PC-3 (cell line): ENCODE results near the gene PIGU. TPM values are rescaled to one million over a fixed set of nuclear protein-coding genes. Genes with fewer than 3 reads are reported as not detected.

Source experiments
- ATAC-seq: fragments of 200-7000 bp; cut with Tn5 transposase; 2 replicates; pipeline ENCODE4 v1.9.1; 2020; ENCODE audit warnings: mild to moderate bottlenecking, moderate library complexity
- BruUV-seq: library from RNA; stranded (reverse); fragments of 400-500 nt; replicated peaks from 2 replicates; lab custom pipeline; 2021; lab: Mats Ljungman, UMichigan
- CTCF ChIA-PET: fragments of 300-600 bp; sonication (Branson Sonifier 250); formaldehyde crosslinking; loops from one replicate; lab custom pipeline; 2022; ENCODE audit warnings: antibody characterized with exemption; lab: Charles Lee
- POLR2A ChIA-PET: fragments of 300-600 bp; sonication (Branson Sonifier 250); formaldehyde crosslinking; loops from one replicate; lab custom pipeline; 2022; ENCODE audit warnings: antibody characterized with exemption; ENCODE audit not compliant: unreplicated experiment; lab: Charles Lee
- DNase-seq: peaks from one replicate; pipeline ENCODE4 v3.0.0-alpha.2; 2015
- H2AFZ ChIP-seq: fragments of 300-600 bp; sonication (generic); 2 replicates; pipeline ENCODE4 v1.6.0; 2016; ENCODE audit warnings: antibody characterized with exemption, low read length
- H3F3A ChIP-seq: fragments of 300-600 bp; sonication (generic); one replicate; pipeline ENCODE4 v1.6.0; 2017; ENCODE audit warnings: antibody characterized with exemption, low read length, control low read depth, mild to moderate bottlenecking; ENCODE audit not compliant: unreplicated experiment
- H3K27ac ChIP-seq: fragments of 300-600 bp; sonication (generic); 2 replicates; pipeline ENCODE4 v1.5.1; 2016; ENCODE audit warnings: mild to moderate bottlenecking, low read length
- H3K27me3 ChIP-seq: fragments of 300-600 bp; sonication (generic); 2 replicates; pipeline ENCODE4 v1.6.1; 2016; ENCODE audit warnings: low read length, mixed read lengths
- H3K36me3 ChIP-seq: fragments of 300-600 bp; sonication (generic); 2 replicates; pipeline ENCODE4 v1.6.1; 2016; ENCODE audit warnings: low read depth, mixed run types, low read length, mixed read lengths
- H3K4me1 ChIP-seq: fragments of 300-600 bp; sonication (generic); 2 replicates; pipeline ENCODE4 v1.5.1; 2016; ENCODE audit warnings: low read length; ENCODE audit not compliant: insufficient read depth
- H3K4me2 ChIP-seq: fragments of 300-600 bp; sonication (generic); 2 replicates; pipeline ENCODE4 v1.6.0; 2016; ENCODE audit warnings: low read length
- H3K4me3 ChIP-seq: fragments of 300-600 bp; sonication (generic); 2 replicates; pipeline ENCODE4 v1.5.1; 2016; ENCODE audit warnings: mild to moderate bottlenecking, low read length, mixed read lengths
- H3K79me2 ChIP-seq: fragments of 300-600 bp; sonication (generic); 2 replicates; pipeline ENCODE4 v1.6.1; 2017; ENCODE audit warnings: low read length, mixed read lengths
- H3K9ac ChIP-seq: fragments of 300-600 bp; sonication (generic); 2 replicates; pipeline ENCODE4 v1.6.0; 2016; ENCODE audit warnings: mild to moderate bottlenecking, low read length
- H3K9me2 ChIP-seq: fragments of 300-600 bp; sonication (generic); replicated peaks from 2 replicates; pipeline ENCODE4 v1.6.1; 2016; ENCODE audit warnings: mixed run types, low read length, mixed read lengths
- H3K9me3 ChIP-seq: fragments of 300-600 bp; sonication (generic); 2 replicates; pipeline ENCODE4 v1.6.1; 2016; ENCODE audit warnings: low read length, mixed read lengths
- H4K20me1 ChIP-seq: fragments of 300-600 bp; sonication (generic); 2 replicates; pipeline ENCODE4 v1.6.1; 2016; ENCODE audit warnings: low read length, mixed read lengths
- EZH2 ChIP-seq: fragments of 300-600 bp; sonication (generic); IDR thresholded peaks from one replicate; pipeline ENCODE4 v1.6.1; 2017; ENCODE audit warnings: antibody characterized with exemption, mild to moderate bottlenecking, low read length; ENCODE audit not compliant: unreplicated experiment
- EZH2phosphoT487 ChIP-seq: fragments of 300-600 bp; sonication (generic); IDR thresholded peaks from 2 replicates; pipeline ENCODE4 v1.6.1; 2018; ENCODE audit warnings: mild to moderate bottlenecking, antibody characterized with exemption, low read length, borderline replicate concordance
- intact Hi-C: fragments of 100-400 bp; cut with micrococcal nuclease; formaldehyde crosslinking; loops from 2 replicates; pipeline ENCODE4 v1.9.0; 2023
- total RNA-seq: library from RNA; depleted of rRNA; stranded (reverse); fragments of >200 nt; gene quantifications from 2 replicates; pipeline ENCODE4 v1.2.3, GENCODE V29; 2014
- TF ChIP-seq, protein P1 (sequence below): fragments of 300-600 bp; sonication (generic); conservative IDR thresholded peaks from 2 replicates; pipeline ENCODE4 v1.5.1; 2017; ENCODE audit warnings: antibody characterized with exemption, low read depth, mild to moderate bottlenecking, low read length

PIGU gene
- total RNA-seq, 1 experiment from 2014 or later = 24.5 TPM

DNA sequence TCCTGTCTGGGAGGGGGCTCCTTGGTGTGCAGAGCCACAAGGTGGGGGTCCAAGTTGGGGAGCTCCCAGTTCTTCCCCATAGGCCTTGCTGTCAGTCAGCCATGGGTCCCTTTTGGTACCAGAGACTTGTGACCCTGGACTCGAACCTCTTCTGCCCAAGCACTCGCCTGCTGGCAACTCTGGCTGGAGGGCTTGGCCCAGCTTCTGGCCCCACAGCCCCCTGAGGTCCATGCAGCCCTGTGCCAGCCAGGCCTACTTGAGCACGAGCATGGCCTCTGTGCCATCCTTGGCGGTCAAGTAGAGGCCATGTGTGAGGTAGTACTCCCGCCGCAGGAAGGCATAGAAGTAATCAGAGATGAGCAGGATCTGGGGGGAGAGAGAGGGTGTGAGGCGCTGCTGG lies 116.3 kb downstream of the PIGU start:
- Histone ChIP-seq H3K9me2 (no peaks in the 10 kb centered on the region), H3F3A (no peaks in the 10 kb centered on the region), H3K4me3 (no peak overlapping the region), H3K79me2 (no peaks in the 10 kb centered on the region), H2AFZ (no peak overlapping the region), H3K4me1 (peaks cover 4% of the 10 kb centered on the region; the same call in 1 of the 2 replicates), H3K27me3 (no peaks in the 10 kb centered on the region), H3K4me2 (no peak overlapping the region), H3K9ac (no peak overlapping the region), H3K27ac (no peak overlapping the region), H3K9me3 (no peaks in the 10 kb centered on the region), H4K20me1 (no peaks in the 10 kb centered on the region), H3K36me3 (no peaks in the 10 kb centered on the region)
- intact Hi-C loops = no loop called here
- TF ChIP-seq, protein P1, sequence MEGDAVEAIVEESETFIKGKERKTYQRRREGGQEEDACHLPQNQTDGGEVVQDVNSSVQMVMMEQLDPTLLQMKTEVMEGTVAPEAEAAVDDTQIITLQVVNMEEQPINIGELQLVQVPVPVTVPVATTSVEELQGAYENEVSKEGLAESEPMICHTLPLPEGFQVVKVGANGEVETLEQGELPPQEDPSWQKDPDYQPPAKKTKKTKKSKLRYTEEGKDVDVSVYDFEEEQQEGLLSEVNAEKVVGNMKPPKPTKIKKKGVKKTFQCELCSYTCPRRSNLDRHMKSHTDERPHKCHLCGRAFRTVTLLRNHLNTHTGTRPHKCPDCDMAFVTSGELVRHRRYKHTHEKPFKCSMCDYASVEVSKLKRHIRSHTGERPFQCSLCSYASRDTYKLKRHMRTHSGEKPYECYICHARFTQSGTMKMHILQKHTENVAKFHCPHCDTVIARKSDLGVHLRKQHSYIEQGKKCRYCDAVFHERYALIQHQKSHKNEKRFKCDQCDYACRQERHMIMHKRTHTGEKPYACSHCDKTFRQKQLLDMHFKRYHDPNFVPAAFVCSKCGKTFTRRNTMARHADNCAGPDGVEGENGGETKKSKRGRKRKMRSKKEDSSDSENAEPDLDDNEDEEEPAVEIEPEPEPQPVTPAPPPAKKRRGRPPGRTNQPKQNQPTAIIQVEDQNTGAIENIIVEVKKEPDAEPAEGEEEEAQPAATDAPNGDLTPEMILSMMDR = no peak
- no peak for TF ChIP-seq EZH2
- no peak for TF ChIP-seq EZH2phosphoT487
- ATAC-seq (no peak), DNase-seq (no peak)
- ChIA-PET CTCF (no interaction called here), POLR2A (no interaction called here)
- no TSS peak for BruUV-seq

DNA sequence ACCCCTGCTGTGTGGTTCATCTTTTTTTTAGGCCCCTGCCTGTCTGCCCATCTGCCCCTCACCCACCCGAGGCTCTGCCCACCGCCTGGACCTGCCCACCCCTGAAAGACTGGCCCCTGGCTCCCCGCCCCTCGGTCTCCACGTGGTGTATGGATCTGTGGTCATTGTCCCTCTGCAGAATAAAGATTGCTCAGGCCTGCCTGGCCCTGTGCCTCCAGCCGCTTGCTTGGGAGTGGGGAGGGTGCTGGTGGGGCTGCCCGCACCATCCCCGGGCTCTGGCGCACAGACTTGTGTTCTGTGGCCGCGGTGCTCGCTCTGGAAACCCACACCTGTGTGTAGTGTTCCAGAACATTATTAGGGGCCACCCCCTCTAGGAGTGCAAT lies 116.8 kb downstream of the PIGU start:
- Histone ChIP-seq H3K4me2 (no peak overlapping the region), H3F3A (no peaks in the 10 kb centered on the region), H3K4me3 (no peak overlapping the region), H2AFZ (no peak overlapping the region), H3K27me3 (no peaks in the 10 kb centered on the region), H3K79me2 (no peaks in the 10 kb centered on the region), H3K27ac (no peak overlapping the region), H3K36me3 (no peaks in the 10 kb centered on the region), H3K9me2 (no peaks in the 10 kb centered on the region), H3K9ac (no peak overlapping the region), H3K9me3 (no peaks in the 10 kb centered on the region), H4K20me1 (no peaks in the 10 kb centered on the region), H3K4me1 (peaks cover 4% of the 10 kb centered on the region; the same call in 1 of the 2 replicates)
- ATAC-seq = no peak
- DNase-seq = no peak
- no TSS peak for BruUV-seq
- TF ChIP-seq EZH2 = no peak
- intact Hi-C loops = no loop called here
- ChIA-PET CTCF (no interaction called here), POLR2A (no interaction called here)

DNA sequence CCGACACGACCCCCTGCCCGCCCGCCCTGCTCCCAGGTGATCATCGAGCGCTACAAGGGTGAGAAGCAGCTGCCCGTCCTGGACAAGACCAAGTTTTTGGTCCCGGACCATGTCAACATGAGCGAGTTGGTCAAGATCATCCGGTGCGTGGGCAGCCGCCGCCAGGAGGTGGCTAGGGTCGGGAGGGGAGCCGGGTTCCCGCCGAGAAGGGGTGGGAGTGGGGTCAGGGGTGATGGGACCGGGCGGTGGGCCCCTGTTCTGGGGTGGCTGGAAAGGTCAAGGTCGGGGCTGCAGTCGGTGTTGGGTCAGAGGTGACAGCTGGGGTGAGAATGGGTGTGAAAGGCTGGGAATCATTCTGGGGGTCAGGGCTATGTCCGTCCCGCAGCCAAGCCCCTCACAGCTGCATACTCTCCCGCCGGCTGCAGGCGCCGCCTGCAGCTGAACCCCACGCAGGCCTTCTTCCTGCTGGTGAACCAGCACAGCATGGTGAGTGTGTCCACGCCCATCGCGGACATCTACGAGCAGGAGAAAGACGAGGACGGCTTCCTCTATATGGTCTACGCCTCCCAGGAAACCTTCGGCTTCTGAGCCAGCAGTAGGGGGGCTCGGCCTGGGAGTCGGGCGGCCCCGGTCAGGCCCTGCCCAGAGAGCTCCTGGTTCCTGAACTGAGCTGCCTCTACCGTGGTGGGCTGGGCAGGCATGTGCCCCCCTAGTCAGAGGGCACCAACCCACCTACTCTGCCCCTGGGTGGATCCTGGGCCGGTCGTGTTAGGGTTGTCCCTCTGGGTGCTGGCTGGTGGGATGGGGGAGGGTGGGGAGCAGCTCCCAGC lies 117.4 kb downstream of the PIGU start:
- TF ChIP-seq EZH2 (no peak), EZH2phosphoT487 (no peak)
- TF ChIP-seq, protein P1 = no peak
- no peak overlapping the region for H3K27ac ChIP-seq
- intact Hi-C loops = no loop called here
- no peaks in the 10 kb centered on the region for H3K27me3 ChIP-seq
- no peak overlapping the region for H3K4me3 ChIP-seq
- H3K36me3 ChIP-seq = no peaks in the 10 kb centered on the region
- H3K4me1 ChIP-seq = peaks cover 4% of the 10 kb centered on the region; the same call in 1 of the 2 replicates
- H2AFZ ChIP-seq = no peak overlapping the region
- DNase-seq (no peak), ATAC-seq (no peak)
- no peaks in the 10 kb centered on the region for H3K9me3 ChIP-seq
- BruUV-seq = TSS peak; percentile 44
- no peaks in the 10 kb centered on the region for H3K9me2 ChIP-seq
- ChIA-PET CTCF (no interaction called here), POLR2A (no interaction called here)
- no peaks in the 10 kb centered on the region for H4K20me1 ChIP-seq
- H3F3A ChIP-seq = no peaks in the 10 kb centered on the region
- H3K4me2 ChIP-seq = no peak overlapping the region
- H3K9ac ChIP-seq = no peak overlapping the region
- H3K79me2 ChIP-seq = no peaks in the 10 kb centered on the region
